Fibroblast of mammary gland (primary cell): ENCODE measurements around the gene UBE2S.

Source experiments
- DNase-seq: peaks from one replicate; pipeline ENCODE4 v3.0.0-alpha.2; 2010; ENCODE audit warnings: low read depth
- H3K4me3 ChIP-seq: 2 replicates; pipeline ENCODE4 v1.5.1; 2011; ENCODE audit warnings: low read depth, mild to moderate bottlenecking, low read length, moderate library complexity; ENCODE audit not compliant: control insufficient read depth
- TF ChIP-seq, protein P1 (sequence below): conservative IDR thresholded peaks from 2 replicates; pipeline ENCODE4 v1.5.1; 2011; ENCODE audit warnings: low read depth, low read length, inconsistent platforms; ENCODE audit not compliant: control insufficient read depth, insufficient read depth

The UBE2S gene

DNA sequence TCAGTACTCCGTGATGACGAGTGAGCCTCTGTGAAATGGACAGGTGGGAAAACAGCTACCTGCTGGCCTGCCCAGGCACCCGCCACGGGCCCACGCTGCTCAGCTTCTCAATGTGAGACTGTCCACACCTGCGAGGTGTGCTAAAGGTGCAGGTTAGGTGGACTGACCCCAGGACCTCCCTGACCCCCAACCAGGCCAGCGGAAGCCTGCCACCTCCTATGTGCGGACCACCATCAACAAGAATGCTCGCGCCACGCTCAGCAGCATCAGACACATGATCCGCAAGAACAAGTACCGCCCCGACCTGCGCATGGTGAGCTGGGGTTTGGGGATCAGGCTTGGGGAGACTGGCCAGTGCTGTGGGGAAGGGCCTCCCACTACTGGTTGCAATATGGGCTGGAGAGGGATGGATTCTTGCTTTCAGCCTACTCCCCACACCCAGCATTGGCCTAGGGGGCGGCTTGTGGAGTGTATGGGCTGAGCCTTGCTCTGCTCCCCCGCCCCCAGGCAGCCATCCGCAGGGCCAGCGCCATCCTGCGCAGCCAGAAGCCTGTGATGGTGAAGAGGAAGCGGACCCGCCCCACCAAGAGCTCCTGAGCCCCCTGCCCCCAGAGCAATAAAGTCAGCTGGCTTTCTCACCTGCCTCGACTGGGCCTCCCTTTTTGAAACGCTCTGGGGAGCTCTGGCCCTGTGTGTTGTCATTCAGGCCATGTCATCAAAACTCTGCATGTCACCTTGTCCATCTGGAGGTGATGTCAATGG, 19.7 kb downstream of the UBE2S start:
- peak overlapping the region; percentile 99 for H3K4me3 ChIP-seq
- no peak for DNase-seq
- TF ChIP-seq, protein P1, sequence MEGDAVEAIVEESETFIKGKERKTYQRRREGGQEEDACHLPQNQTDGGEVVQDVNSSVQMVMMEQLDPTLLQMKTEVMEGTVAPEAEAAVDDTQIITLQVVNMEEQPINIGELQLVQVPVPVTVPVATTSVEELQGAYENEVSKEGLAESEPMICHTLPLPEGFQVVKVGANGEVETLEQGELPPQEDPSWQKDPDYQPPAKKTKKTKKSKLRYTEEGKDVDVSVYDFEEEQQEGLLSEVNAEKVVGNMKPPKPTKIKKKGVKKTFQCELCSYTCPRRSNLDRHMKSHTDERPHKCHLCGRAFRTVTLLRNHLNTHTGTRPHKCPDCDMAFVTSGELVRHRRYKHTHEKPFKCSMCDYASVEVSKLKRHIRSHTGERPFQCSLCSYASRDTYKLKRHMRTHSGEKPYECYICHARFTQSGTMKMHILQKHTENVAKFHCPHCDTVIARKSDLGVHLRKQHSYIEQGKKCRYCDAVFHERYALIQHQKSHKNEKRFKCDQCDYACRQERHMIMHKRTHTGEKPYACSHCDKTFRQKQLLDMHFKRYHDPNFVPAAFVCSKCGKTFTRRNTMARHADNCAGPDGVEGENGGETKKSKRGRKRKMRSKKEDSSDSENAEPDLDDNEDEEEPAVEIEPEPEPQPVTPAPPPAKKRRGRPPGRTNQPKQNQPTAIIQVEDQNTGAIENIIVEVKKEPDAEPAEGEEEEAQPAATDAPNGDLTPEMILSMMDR, result no peak

DNA sequence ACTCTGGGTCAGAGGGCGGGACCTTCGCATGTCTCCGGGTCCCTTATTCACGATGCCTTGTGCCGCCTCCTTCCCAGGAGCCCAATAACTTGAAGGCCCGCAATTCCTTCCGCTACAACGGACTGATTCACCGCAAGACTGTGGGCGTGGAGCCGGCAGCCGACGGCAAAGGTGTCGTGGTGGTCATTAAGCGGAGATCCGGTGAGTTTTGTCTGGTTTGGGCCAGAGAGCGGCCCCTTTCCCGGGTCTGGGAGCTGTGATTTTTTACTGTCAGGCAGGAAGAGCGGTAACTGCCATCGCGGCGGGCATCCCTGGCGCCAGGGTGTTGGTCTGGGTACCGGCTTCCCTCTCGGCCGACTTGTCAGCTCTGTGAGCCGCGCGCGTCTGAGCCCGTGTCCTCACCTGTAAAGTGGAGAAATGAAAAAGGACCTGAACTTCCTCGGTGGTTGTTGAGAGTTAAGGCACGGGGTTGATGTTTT, 21.1 kb downstream of the UBE2S start:
- no peak for DNase-seq
- TF ChIP-seq, protein P1, result no peak
- H3K4me3 ChIP-seq, result peak overlapping the region; percentile 99

DNA sequence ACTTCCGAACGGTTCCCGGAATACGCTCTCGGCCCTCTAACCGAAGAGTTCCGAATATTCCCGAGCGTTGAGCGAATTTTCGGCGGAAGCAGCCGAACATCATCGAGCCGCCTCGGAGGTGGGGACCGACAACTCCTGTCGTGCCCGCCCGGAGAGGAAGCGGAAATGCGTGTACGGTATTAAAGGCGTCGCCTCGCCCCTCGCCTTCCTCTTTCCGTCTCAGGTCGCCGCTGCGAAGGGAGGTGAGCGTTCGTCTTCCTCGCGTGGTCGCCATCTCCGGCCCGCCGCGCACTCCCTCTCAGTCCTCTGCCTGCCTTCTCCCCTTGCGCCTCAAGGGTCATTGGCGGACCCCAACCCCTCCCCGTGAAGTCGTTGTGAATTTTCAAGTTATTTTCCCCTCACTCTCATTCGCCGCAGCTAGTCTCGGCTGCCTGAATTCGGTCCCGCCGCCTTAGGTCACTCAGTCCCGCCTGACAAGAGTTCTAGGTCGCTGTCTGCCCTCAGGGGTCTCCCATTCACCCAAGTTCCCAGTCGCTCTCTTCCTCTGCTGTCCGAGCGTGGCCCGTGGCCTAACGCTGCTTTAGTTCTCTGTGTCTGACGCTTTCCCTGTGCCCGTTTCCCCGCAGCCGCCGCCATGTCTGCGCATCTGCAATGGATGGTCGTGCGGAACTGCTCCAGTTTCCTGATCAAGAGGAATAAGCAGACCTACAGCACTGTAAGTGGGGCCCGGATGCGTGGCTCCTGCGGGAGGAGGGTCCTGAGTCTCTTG, 21.7 kb downstream of the UBE2S start, which contains the start of gene RPL28:
RPL28 (plus strand) TSS at position 209 of the 769 bp plus-strand sequence; CDS start at position 635, 426 bp downstream.
- TF ChIP-seq, protein P1, result no peak
- DNase-seq, result peak; percentile 97
- peak within 1 kb of the TSS; percentile 99 for H3K4me3 ChIP-seq

DNA sequence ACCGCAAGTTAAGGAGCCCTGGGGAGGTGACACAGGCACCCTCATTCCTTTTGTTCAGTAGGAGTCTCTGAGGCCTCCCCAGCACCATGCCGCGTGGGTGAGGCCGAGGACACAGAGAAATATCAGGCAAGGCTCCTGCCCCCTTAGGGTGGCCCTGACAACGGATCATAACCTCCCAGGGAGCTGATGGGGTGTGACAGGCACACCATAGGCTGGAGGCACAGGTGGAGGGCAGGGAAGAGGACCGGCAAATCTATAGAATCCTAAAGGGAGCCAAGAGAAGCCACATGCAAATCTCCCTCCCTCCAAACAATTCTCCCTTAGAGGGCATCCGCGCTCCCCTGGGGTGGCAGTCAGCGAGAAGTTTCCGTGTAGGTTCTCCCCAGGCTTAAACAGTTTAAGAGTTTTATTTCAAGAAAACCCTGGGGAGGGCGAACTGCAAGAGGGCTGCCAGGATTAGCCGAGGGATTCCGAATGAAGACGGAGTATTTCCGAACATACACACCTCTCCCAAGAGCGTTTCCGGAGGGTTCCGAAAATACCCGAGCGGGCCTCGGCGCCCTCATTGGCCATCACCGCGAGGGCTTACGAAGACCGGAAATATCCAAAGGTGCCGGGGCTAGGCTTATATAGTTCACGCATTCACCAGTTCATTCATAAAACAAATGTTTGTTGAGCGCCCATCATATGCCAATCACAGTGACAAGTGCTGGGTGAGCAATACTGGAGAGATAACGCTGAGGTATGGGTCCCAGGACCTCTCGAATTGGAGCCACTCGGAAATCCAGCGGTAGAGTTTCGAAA, 22.5 kb downstream of the UBE2S start:
- H3K4me3 ChIP-seq, result peak overlapping the region; percentile 99
- peak; percentile 95 for DNase-seq
- TF ChIP-seq, protein P1, result no peak

DNA sequence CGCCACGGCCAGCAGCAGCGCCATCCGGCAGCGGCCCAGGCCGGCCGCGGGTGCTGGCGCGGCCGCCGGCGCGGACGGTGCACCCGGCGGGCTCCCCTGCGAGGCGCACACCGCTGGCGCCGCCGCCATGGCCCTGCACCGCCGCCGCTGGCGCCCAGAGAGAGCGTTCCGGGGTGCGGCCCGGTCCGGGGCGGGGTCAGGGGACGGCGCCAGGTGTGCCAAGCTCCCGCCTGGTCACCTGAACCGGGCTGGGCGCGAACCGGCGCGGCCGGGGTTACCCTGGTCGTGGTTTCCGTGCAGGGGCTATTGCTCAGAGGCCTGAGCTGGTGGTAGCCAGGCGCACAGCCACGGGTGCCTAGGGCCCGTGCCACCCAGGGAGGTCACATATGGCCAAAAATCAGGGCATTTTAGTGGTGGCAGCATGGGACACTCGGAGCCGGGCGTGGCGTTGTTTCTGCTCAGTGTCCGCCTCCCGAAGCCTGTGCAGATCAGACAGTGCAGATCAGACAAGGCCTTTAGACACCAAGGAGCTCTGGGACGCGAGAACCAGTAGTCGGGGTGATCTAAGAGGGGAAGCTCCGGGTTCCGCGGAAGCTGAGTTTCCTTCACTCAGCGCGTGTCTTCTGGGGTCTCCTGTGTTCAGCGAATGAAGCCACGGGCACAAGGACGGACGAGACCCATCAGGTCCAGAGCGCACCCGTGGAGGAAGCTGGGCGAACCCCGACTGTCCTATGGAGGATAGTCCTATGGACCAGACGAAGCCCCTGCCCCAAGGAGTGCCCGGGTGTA, 23.3 kb downstream of the UBE2S start, which contains the start of gene TMEM238:
TMEM238 (minus strand) TSS at position 162 of the 789 bp plus-strand sequence; CDS start at position 129, 33 bp downstream.
- peak within 1 kb of the TSS; percentile 99 for H3K4me3 ChIP-seq
- TF ChIP-seq, protein P1, result no peak
- DNase-seq, result no peak
